H9 (cell line): ENCODE data around the gene ENOX2. TPM values are rescaled to one million over a fixed set of nuclear protein-coding genes. Genes with fewer than 3 reads are reported as not detected.

Experiments used
- DNase-seq: peaks from one replicate; pipeline ENCODE4 v3.0.0-alpha.2; 2017
- H2AFZ ChIP-seq: one replicate; pipeline ENCODE4 v1.6.1; 2013; ENCODE audit warnings: mild to moderate bottlenecking, low read length, control low read depth, moderate library complexity
- H2AK5ac ChIP-seq: 2 replicates; pipeline ENCODE4 v1.6.1; 2013; ENCODE audit warnings: low read length, control low read depth, mixed read lengths; ENCODE audit not compliant: insufficient read length
- H2BK120ac ChIP-seq: one replicate; pipeline ENCODE4 v1.6.1; 2013; ENCODE audit warnings: low read depth, mild to moderate bottlenecking, low read length, control low read depth, inconsistent platforms; ENCODE audit not compliant: poor library complexity, severe bottlenecking
- H2BK12ac ChIP-seq: 2 replicates; pipeline ENCODE4 v1.6.1; 2013; ENCODE audit warnings: low read length, control low read depth, mixed read lengths, low read depth; ENCODE audit not compliant: insufficient read length
- H2BK15ac ChIP-seq: 2 replicates; pipeline ENCODE4 v1.6.1; 2013; ENCODE audit warnings: low read depth, low read length, control low read depth
- H2BK20ac ChIP-seq: one replicate; pipeline ENCODE4 v1.6.1; 2013; ENCODE audit warnings: low read depth, mild to moderate bottlenecking, low read length, control low read depth, inconsistent platforms; ENCODE audit not compliant: poor library complexity, severe bottlenecking
- H2BK5ac ChIP-seq: 2 replicates; pipeline ENCODE4 v1.6.1; 2013; ENCODE audit warnings: low read length, control low read depth, mixed read lengths; ENCODE audit not compliant: insufficient read length
- H3K14ac ChIP-seq: 2 replicates; pipeline ENCODE4 v1.6.1; 2013; ENCODE audit warnings: low read length, control low read depth; ENCODE audit not compliant: insufficient read depth
- H3K18ac ChIP-seq: 2 replicates; pipeline ENCODE4 v1.6.1; 2013; ENCODE audit warnings: low read depth, mild to moderate bottlenecking, mixed read lengths, low read length, control low read depth; ENCODE audit not compliant: insufficient read length
- H3K23ac ChIP-seq: 2 replicates; pipeline ENCODE4 v1.6.1; 2013; ENCODE audit warnings: low read length, control low read depth, mixed read lengths, low read depth; ENCODE audit not compliant: insufficient read length
- H3K23me2 ChIP-seq: 2 replicates; pipeline ENCODE4 v1.6.1; 2013; ENCODE audit warnings: low read depth, mild to moderate bottlenecking, mixed read lengths, low read length, control low read depth; ENCODE audit not compliant: insufficient read length, poor library complexity, severe bottlenecking
- H3K27ac ChIP-seq: 2 replicates; pipeline ENCODE4 v1.5.1; 2013; ENCODE audit warnings: low read length, control low read depth, mixed read lengths, low read depth; ENCODE audit not compliant: insufficient read length
- H3K27me3 ChIP-seq: 2 replicates; pipeline ENCODE4 v1.6.1; 2013; ENCODE audit warnings: low read length, control low read depth, inconsistent platforms; ENCODE audit not compliant: insufficient read depth
- H3K4ac ChIP-seq: 2 replicates; pipeline ENCODE4 v1.6.1; 2013; ENCODE audit warnings: low read depth, mild to moderate bottlenecking, control low read depth, inconsistent platforms, low read length, moderate library complexity
- H3K4me1 ChIP-seq: 2 replicates; pipeline ENCODE4 v1.6.1; 2013; ENCODE audit warnings: low read length, control low read depth, inconsistent platforms; ENCODE audit not compliant: insufficient read depth
- H3K4me2 ChIP-seq: 2 replicates; pipeline ENCODE4 v1.6.1; 2013; ENCODE audit warnings: low read length, control low read depth, mixed read lengths; ENCODE audit not compliant: insufficient read length, insufficient read depth
- H3K56ac ChIP-seq: 2 replicates; pipeline ENCODE4 v1.6.1; 2013; ENCODE audit warnings: low read depth, mild to moderate bottlenecking, mixed read lengths, low read length, control low read depth; ENCODE audit not compliant: insufficient read length
- H3K79me1 ChIP-seq: 2 replicates; pipeline ENCODE4 v1.6.1; 2013; ENCODE audit warnings: low read depth, mild to moderate bottlenecking, moderate library complexity, low read length, control low read depth, inconsistent platforms; ENCODE audit not compliant: insufficient read depth, poor library complexity, severe bottlenecking
- H3K79me2 ChIP-seq: 2 replicates; pipeline ENCODE4 v1.6.1; 2013; ENCODE audit warnings: low read length, control low read depth, inconsistent platforms; ENCODE audit not compliant: insufficient read depth
- H3K9ac ChIP-seq: 2 replicates; pipeline ENCODE4 v1.6.1; 2013; ENCODE audit warnings: low read length, control low read depth, mixed read lengths; ENCODE audit not compliant: insufficient read length; ENCODE audit errors: extremely low read depth
- H3K9me3 ChIP-seq: one replicate; pipeline ENCODE4 v1.6.1; 2013; ENCODE audit warnings: low read depth, low read length, inconsistent platforms; ENCODE audit not compliant: control insufficient read depth
- H3T11ph ChIP-seq: one replicate; pipeline ENCODE4 v1.6.1; 2013; ENCODE audit warnings: mild to moderate bottlenecking, low read length, control low read depth, inconsistent platforms
- H4K20me1 ChIP-seq: one replicate; pipeline ENCODE4 v1.6.1; 2013; ENCODE audit not compliant: control insufficient read depth, insufficient read length, insufficient read depth
- H4K5ac ChIP-seq: 2 replicates; pipeline ENCODE4 v1.6.1; 2013; ENCODE audit warnings: low read depth, mild to moderate bottlenecking, mixed read lengths, low read length, control low read depth; ENCODE audit not compliant: insufficient read length
- H4K8ac ChIP-seq: replicated peaks from 2 replicates; pipeline ENCODE4 v1.6.1; 2013; ENCODE audit warnings: low read length, control low read depth, mixed read lengths, low read depth; ENCODE audit not compliant: insufficient read length
- H4K91ac ChIP-seq: 2 replicates; pipeline ENCODE4 v1.6.1; 2013; ENCODE audit warnings: low read depth, mild to moderate bottlenecking, moderate library complexity, mixed read lengths, low read length, control low read depth; ENCODE audit not compliant: insufficient read length
- H3K27ac Mint-ChIP-seq, 3 experiments: 2 replicates in 2 of 3; 3 replicates in 1 of 3; pipeline ENCODE4 v1.8.0; 2020 to 2021; ENCODE audit warnings: mixed read lengths in 3 of 3, mild to moderate bottlenecking in 1 of 3, moderate library complexity in 1 of 3
- H3K27me3 Mint-ChIP-seq: 2 replicates; pipeline ENCODE4 v1.8.0; 2021; ENCODE audit warnings: low read depth, mild to moderate bottlenecking, moderate library complexity, mixed read lengths
- H3K36me3 Mint-ChIP-seq, 3 experiments: 2 replicates in 2 of 3; 3 replicates in 1 of 3; pipeline ENCODE4 v1.8.0; 2020 to 2021; ENCODE audit warnings: low read depth in 3 of 3, mixed read lengths in 3 of 3; ENCODE audit not compliant: insufficient read depth in 1 of 3
- H3K4me1 Mint-ChIP-seq, 2 experiments: 2 replicates each; pipeline ENCODE4 v1.8.0; 2020; ENCODE audit warnings: mixed read lengths in 2 of 2
- H3K4me3 Mint-ChIP-seq, 2 experiments: 2 replicates in 1 of 2; 3 replicates in 1 of 2; pipeline ENCODE4 v1.8.0; 2020 to 2021; ENCODE audit warnings: mild to moderate bottlenecking in 2 of 2, mixed read lengths in 2 of 2, moderate library complexity in 1 of 2
- H3K9me3 Mint-ChIP-seq, 2 experiments: 2 replicates in 1 of 2; 3 replicates in 1 of 2; pipeline ENCODE4 v1.8.0; 2020; ENCODE audit warnings: mild to moderate bottlenecking in 2 of 2, mixed read lengths in 2 of 2, moderate library complexity in 1 of 2
- WGBS: extraction: QIAGEN DNeasy Blood & Tissue Kit; methylation state at CpG from one replicate; pipeline ENCODE4 v1.1.7; 2013; ENCODE audit warnings: missing lambda C conversion rate, low lambda C conversion rate, mixed read lengths; ENCODE audit not compliant: insufficient read length; ENCODE audit errors: extremely low coverage; 5-methylcytosine and 5-hydroxymethylcytosine counted together
- total RNA-seq: library from RNA; stranded (reverse); gene quantifications from 2 replicates; pipeline ENCODE4 v1.2.1, GENCODE V29; 2021
- TF ChIP-seq, protein P1 (sequence below): fragments of 200-600 bp; sonication (generic); conservative IDR thresholded peaks from 3 replicates; pipeline ENCODE4 v1.8.0; 2021; ENCODE audit warnings: antibody characterized with exemption, mild to moderate bottlenecking

The ENOX2 gene
- total RNA-seq, 1 experiment from 2014 or later = 17.7 TPM

DNA sequence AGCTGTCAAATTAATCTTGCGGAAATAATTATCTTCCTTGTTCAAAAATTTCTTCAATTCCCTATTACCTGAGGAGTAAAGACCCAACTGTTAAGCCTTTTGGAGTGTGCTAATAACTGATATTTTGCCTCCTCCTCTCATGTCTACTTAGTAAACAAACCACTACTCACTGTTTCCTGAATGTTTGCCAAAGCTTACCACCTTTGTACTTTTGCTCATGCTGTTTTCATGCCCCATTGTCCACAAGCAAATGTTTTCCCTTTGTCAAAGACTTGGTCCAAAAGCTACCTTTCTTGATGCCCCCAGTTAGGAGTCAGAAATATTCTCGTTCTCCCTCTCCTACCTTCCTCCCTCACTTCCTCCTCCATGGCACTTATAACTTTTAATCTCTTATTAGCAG is 226.1 kb downstream of the ENOX2 start:
- Histone ChIP-seq H2BK15ac (no peak overlapping the region), H3K14ac (no peak overlapping the region), H3K23ac (no peak overlapping the region), H2BK20ac (no peak overlapping the region), H2AK5ac (no peak overlapping the region), H3K23me2 (no peaks in the 10 kb centered on the region), H3T11ph (no peak overlapping the region), H3K4me2 (no peak overlapping the region), H3K79me1 (no peaks in the 10 kb centered on the region), H2BK120ac (no peak overlapping the region), H2BK5ac (no peak overlapping the region), H4K8ac (no peak overlapping the region), H2AFZ (no peak overlapping the region), H4K20me1 (no peaks in the 10 kb centered on the region), H3K9me3 (no peaks in the 10 kb centered on the region), H4K5ac (no peak overlapping the region), H3K4ac (no peak overlapping the region), H3K9ac (no peak overlapping the region), H4K91ac (no peak overlapping the region), H3K27ac (no peak overlapping the region), H2BK12ac (no peak overlapping the region), H3K56ac (no peak overlapping the region), H3K4me1 (no peaks in the 10 kb centered on the region), H3K27me3 (no peaks in the 10 kb centered on the region), H3K79me2 (no peaks in the 10 kb centered on the region), H3K18ac (no peak overlapping the region)
- no peaks in the 10 kb centered on the region for H3K27me3 Mint-ChIP-seq
- TF ChIP-seq, protein P1, sequence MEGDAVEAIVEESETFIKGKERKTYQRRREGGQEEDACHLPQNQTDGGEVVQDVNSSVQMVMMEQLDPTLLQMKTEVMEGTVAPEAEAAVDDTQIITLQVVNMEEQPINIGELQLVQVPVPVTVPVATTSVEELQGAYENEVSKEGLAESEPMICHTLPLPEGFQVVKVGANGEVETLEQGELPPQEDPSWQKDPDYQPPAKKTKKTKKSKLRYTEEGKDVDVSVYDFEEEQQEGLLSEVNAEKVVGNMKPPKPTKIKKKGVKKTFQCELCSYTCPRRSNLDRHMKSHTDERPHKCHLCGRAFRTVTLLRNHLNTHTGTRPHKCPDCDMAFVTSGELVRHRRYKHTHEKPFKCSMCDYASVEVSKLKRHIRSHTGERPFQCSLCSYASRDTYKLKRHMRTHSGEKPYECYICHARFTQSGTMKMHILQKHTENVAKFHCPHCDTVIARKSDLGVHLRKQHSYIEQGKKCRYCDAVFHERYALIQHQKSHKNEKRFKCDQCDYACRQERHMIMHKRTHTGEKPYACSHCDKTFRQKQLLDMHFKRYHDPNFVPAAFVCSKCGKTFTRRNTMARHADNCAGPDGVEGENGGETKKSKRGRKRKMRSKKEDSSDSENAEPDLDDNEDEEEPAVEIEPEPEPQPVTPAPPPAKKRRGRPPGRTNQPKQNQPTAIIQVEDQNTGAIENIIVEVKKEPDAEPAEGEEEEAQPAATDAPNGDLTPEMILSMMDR = no peak
- H3K9me3 Mint-ChIP-seq = peaks cover 0 to 2% of the 10 kb centered on the region in 2 experiments; a peak in 1 of 5 replicates
- H3K27ac Mint-ChIP-seq = no peak overlapping the region
- no CpG with 5 or more reads among the region's 2 CpGs for WGBS
- H3K4me1 Mint-ChIP-seq = peaks cover 6 to 7% of the 10 kb centered on the region in 2 experiments
- peaks cover 0 to 5% (median 3%) of the 10 kb centered on the region in 3 experiments; a peak in 1 of 7 replicates for H3K36me3 Mint-ChIP-seq
- no peak overlapping the region for H3K4me3 Mint-ChIP-seq
- no peak for DNase-seq
